ENCODE results near the gene NPRL2. TPM values are rescaled to one million over a fixed set of nuclear protein-coding genes. Genes with fewer than 3 reads are reported as not detected.

The NPRL2 gene
- total RNA-seq, 1 experiment from 2014 or later: 35.4 TPM

DNA sequence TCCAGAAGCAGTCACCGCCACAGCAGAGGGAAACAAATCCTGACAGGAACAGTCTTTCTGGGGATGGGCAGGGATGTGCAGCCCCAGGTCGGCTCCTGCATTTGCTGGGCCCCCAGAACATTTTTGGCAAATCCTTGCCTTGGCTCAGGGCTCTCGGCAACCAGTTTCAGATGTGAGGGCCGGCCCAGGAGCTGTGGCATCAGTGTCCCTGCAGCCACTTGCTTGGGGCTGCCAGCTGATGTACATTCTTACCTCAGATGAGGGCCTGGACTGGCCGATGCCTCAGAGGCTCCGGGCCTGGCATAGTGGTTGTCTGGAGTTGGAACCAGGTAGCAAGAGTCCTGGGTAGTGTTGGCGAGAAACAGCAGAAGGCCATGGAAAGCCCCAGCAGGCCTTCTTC is 4.3 kb upstream of the NPRL2 start:
- Histone ChIP-seq H3K27me3 (ENCODE audit: insufficient read depth, low read length) (no peaks in the 10 kb centered on the region), H2AFZ (ENCODE audit: low read depth, low read length, poor library complexity, severe bottlenecking) (no peak overlapping the region), H3K4me2 (ENCODE audit: low read length) (no peak overlapping the region), H3K9me3 (ENCODE audit: control insufficient read depth in 1 of 2, insufficient read depth in 1 of 2, low read depth in 1 of 2, low read length in 2 of 2) (no peaks in the 10 kb centered on the region), H3K36me3 (ENCODE audit: control insufficient read depth in 1 of 2, insufficient read depth in 2 of 2, low read length in 2 of 2) (peaks cover 14 to 31% of the 10 kb centered on the region in 2 experiments; a peak in 3 of 4 replicates), H3K79me2 (ENCODE audit: insufficient read depth, low read length) (peaks cover 61% of the 10 kb centered on the region), H3K9me2 (ENCODE audit: insufficient read depth) (no peaks in the 10 kb centered on the region), H3K4me3 (replicated peaks in 1 of 2; ENCODE audit: low read depth in 1 of 2, low read length in 2 of 2) (no peak overlapping the region), H3K27ac (ENCODE audit: low read depth, low read length) (no peak overlapping the region), H3K9ac (ENCODE audit: low read length) (no peak overlapping the region), H3K4me1 (ENCODE audit: control insufficient read depth in 1 of 2, insufficient read depth in 2 of 2, low read length in 2 of 2) (peaks cover 12 to 51% of the 10 kb centered on the region in 2 experiments; a peak in 3 of 4 replicates), H4K20me1 (ENCODE audit: insufficient read depth) (no peaks in the 10 kb centered on the region)
- ChIA-PET RAD21 (ENCODE audit: low non-redundant PET in 1 of 2, low total read pairs in 2 of 2, uncharacterized antibody in 2 of 2, unreplicated experiment in 2 of 2) (no interaction called here), CTCF (no interaction called here), POLR2A (no interaction called here)
- ATAC-seq: no peak
- TF ChIP-seq MAX (IDR thresholded peaks at IDR 0.05): no peak
- TF ChIP-seq EGR1 (IDR thresholded peaks at IDR 0.05; ENCODE audit: low read depth): no peak
- no peak for TF ChIP-seq SRF (IDR thresholded peaks at IDR 0.05; ENCODE audit: low read depth)
- TF ChIP-seq, protein P1, sequence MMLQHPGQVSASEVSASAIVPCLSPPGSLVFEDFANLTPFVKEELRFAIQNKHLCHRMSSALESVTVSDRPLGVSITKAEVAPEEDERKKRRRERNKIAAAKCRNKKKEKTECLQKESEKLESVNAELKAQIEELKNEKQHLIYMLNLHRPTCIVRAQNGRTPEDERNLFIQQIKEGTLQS (IDR thresholded peaks at IDR 0.05): no peak
- TF ChIP-seq CTCF (IDR thresholded peaks at IDR 0.05 in 2 of 3, conservative IDR thresholded peaks at IDR 0.05 in 1 of 3; ENCODE audit: borderline replicate concordance in 1 of 3, insufficient read depth in 1 of 3, low read depth in 2 of 3, low read length in 2 of 3): no peak
- BruUV-seq (replicated peaks): no TSS peak
- no peak for DNase-seq (ENCODE audit: low read depth, low spot score)
- intact Hi-C loops (cut with micrococcal nuclease): loop anchor here (10.0 kb wide), 1 partner anchor 1030 kb away; the partner anchor contains the start of gene MANF

DNA sequence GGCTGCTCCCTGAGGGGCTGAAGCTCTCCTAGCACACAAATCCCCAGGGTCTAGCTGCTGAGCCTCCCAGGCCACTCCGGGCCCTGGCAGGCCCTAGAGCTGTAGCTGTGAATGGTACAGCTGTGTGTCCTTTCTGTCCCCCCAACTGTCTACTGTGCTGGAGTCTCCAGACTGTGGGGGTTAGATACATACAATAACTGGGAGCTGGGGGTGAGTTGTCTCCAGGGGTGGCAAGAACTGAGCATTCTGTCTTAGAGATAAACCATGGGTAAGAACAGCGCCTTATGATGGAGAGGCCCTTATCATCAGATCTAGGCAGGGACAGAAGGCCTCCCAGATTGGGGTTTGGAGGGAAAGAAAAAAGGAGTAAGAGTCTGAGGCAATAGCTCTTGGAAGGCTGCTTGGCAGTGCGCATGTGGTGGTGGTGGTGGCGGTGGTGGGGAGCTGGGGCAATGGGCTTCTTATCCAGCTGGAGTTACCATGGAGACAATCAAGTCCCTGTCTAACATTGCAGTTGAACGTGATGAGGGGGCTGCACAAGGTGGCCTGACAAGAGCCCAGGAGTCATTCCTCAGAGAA is 3.7 kb upstream of the NPRL2 start:
- TF ChIP-seq POLR2A (IDR thresholded peaks at IDR 0.05; ENCODE audit: borderline replicate concordance, extremely low read depth, insufficient read depth, insufficient read length): no peak
- TF ChIP-seq CEBPB (IDR thresholded peaks at IDR 0.05; ENCODE audit: low read depth): no peak
- TF ChIP-seq, protein P1 (IDR thresholded peaks at IDR 0.05): no peak
- TF ChIP-seq TCF7L2 (IDR thresholded peaks at IDR 0.05; ENCODE audit: borderline replicate concordance, extremely low read depth, insufficient read depth, insufficient read length): no peak
- no peak for TF ChIP-seq FOSL1 (IDR thresholded peaks at IDR 0.05; ENCODE audit: low read depth)
- TF ChIP-seq EZH2 (IDR thresholded peaks at IDR 0.05): no peak
- no peak for TF ChIP-seq MAX (IDR thresholded peaks at IDR 0.05)
- TF ChIP-seq YY1 (IDR thresholded peaks at IDR 0.05; ENCODE audit: extremely low read depth, insufficient replicate concordance, low read depth, low read length): no peak
- no peak for TF ChIP-seq CBX3 (IDR thresholded peaks at IDR 0.05; ENCODE audit: low read depth)
- TF ChIP-seq ZNF274 (IDR thresholded peaks at IDR 0.05; ENCODE audit: low read depth, low read length): no peak
- no peak for TF ChIP-seq JUND (IDR thresholded peaks at IDR 0.05)
- no peak for TF ChIP-seq ELF1 (IDR thresholded peaks at IDR 0.05; ENCODE audit: borderline replicate concordance, low read depth)
- no peak overlapping the region for H3K9ac ChIP-seq (ENCODE audit: low read length)
- peaks cover 12 to 52% of the 10 kb centered on the region in 2 experiments; a peak in 3 of 4 replicates for H3K4me1 ChIP-seq (ENCODE audit: control insufficient read depth in 1 of 2, insufficient read depth in 2 of 2, low read length in 2 of 2)
- no peak overlapping the region for H3K4me2 ChIP-seq (ENCODE audit: low read length)
- POLR2A ChIA-PET: interaction anchor here (1.1 kb wide), 1 partner anchor 17 kb away, joined by 3 read pairs; no protein-coding TSS in a partner anchor
- DNase-seq (ENCODE audit: low read depth, low spot score) (no peak), ATAC-seq (no peak)
- no peak overlapping the region for H3K27ac ChIP-seq (ENCODE audit: low read depth, low read length)
- CTCF ChIA-PET: interaction anchor here (2.0 kb wide), 1 partner anchor 17 kb away, joined by 8 read pairs; no protein-coding TSS in a partner anchor
- H3K79me2 ChIP-seq (ENCODE audit: insufficient read depth, low read length): peaks cover 62% of the 10 kb centered on the region
- RAD21 ChIA-PET (ENCODE audit: low non-redundant PET in 1 of 2, low total read pairs in 2 of 2, uncharacterized antibody in 2 of 2, unreplicated experiment in 2 of 2): no interaction called here
- H2AFZ ChIP-seq (ENCODE audit: low read depth, low read length, poor library complexity, severe bottlenecking): no peak overlapping the region
- H3K9me3 ChIP-seq (ENCODE audit: control insufficient read depth in 1 of 2, insufficient read depth in 1 of 2, low read depth in 1 of 2, low read length in 2 of 2): no peaks in the 10 kb centered on the region
- intact Hi-C loops (cut with micrococcal nuclease): loop anchor here (10.0 kb wide), 1 partner anchor 1031 kb away; the partner anchor contains the start of gene MANF
- no TSS peak for BruUV-seq (replicated peaks)
- no peaks in the 10 kb centered on the region for H3K27me3 ChIP-seq (ENCODE audit: insufficient read depth, low read length)
- H4K20me1 ChIP-seq (ENCODE audit: insufficient read depth): no peaks in the 10 kb centered on the region
- no peaks in the 10 kb centered on the region for H3K9me2 ChIP-seq (ENCODE audit: insufficient read depth)
- H3K36me3 ChIP-seq (ENCODE audit: control insufficient read depth in 1 of 2, insufficient read depth in 2 of 2, low read length in 2 of 2): peaks cover 14 to 31% of the 10 kb centered on the region in 2 experiments; a peak in 3 of 4 replicates
- no peak overlapping the region for H3K4me3 ChIP-seq (replicated peaks in 1 of 2; ENCODE audit: low read depth in 1 of 2, low read length in 2 of 2)
